HG03175 (cell line): ENCODE results near the gene TMEM240.
A peak's percentile ranks its signal among the peaks of the same experiment; 100 is the strongest.
"Not testable (repeated sequence)": the region's sequence is repeated elsewhere in the genome, so short reads cannot be mapped to it uniquely, and the experiment has no call there.

ENCODE experiments used
- ATAC-seq: cut with Tn5 transposase; IDR thresholded peaks from one replicate; pipeline ENCODE4 v1.9.1; 2021; ENCODE audit warnings: mild to moderate bottlenecking, moderate library complexity; ENCODE audit not compliant: unreplicated experiment

The TMEM240 gene

DNA sequence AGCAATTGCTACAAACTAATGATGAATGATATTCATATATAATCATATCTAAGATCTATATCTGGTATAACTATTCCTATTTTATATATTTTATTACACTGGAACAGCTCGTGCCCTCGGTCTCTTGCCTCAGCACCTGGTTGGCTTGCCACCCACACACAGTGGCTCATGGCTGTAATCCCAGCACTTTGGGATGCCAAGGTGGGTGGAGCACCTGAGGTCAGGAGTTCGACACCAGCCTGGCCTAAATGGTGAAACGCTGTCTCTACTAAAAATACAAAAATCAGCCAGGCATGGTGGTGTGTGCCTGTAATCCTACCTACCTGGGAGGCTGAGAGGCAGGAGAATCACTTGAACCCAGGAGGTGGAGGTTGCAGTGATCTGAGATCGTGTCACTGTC, 34.6 kb downstream of the TMEM240 start:
- not testable (repeated sequence) for ATAC-seq

- peak; percentile 59 for ATAC-seq
These were observed 35.0 kb downstream of the TMEM240 start for GRCh38 chr1:1505366-1505798.

GRCh38 chr1:1504777-1505365, 35.6 kb downstream of the TMEM240 start:
- ATAC-seq: not testable (repeated sequence)

GRCh38 chr1:1495461-1495975, 44.9 kb downstream of the TMEM240 start:
- ATAC-seq: not testable (repeated sequence)

GRCh38 chr1:1494311-1494710, 46.1 kb downstream of the TMEM240 start:
- ATAC-seq: not testable (repeated sequence)

DNA sequence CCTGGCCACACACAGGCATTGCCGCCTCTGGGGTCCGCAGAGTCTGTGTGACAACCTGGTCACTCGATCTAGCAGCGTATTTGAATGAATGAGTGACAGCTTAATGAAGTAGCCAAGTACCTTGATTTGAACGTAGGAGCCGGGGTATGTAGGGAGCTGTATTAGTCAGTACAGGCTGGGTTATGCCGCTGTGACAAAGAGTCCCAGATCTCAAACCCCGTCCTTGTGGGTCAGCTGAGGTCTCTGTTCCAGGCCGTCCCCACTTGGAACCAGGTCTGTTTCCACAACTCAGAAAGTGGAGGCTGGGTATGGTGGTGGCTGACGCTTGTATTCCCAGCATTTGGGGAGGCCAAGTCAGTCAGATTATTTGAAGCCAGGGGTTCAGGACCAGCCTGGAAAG, 48.8 kb downstream of the TMEM240 start:
- ATAC-seq: no peak

- ATAC-seq: no peak
These were observed 49.7 kb downstream of the TMEM240 start for GRCh38 chr1:1490633-1491230.

DNA sequence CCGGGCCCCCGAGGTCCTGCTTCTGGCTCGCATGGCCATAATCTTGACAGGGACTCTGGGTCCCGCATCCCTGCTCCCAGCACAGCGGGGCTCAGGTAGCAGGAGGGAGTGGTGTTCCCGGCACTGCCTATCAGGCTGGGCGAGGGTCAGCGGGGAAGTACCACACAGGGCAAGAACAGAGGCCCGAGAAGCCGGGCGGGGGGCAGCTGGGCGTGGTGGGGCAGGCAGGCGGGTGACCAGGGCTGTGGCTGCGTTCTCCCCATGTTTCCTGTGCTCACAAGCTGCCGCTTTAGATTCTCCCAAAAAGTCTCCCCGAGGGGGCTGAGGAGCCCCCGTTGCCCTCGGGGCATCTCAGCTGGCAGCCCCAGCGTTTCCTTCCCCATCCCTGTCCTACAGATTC, 50.6 kb downstream of the TMEM240 start:
- ATAC-seq: no peak

- ATAC-seq: no peak
These were observed 51.2 kb downstream of the TMEM240 start for GRCh38 chr1:1489231-1489630.

DNA sequence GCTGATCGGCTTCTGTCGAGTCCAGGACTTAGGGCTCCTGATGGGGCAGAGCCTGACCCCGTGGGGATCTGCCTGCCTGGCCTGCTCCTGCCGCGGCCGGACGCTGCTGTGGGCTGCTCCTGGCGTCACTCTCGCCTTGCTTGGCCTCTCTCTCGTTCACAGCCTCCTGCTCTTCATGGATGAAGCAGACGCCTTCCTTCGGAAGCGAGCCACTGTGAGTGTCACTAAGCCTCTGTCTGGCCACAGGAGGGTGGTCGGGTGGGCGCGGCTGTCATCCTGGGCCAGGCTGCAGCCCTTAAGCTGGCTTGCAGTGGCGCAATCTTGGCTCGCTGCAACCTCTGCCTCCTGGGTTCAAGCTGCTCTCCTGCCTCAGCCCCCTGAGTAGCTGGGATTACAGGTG, 52.7 kb downstream of the TMEM240 start:
- no peak for ATAC-seq

- ATAC-seq: not testable (repeated sequence)
These were observed 54.6 kb downstream of the TMEM240 start for GRCh38 chr1:1485755-1486317.

DNA sequence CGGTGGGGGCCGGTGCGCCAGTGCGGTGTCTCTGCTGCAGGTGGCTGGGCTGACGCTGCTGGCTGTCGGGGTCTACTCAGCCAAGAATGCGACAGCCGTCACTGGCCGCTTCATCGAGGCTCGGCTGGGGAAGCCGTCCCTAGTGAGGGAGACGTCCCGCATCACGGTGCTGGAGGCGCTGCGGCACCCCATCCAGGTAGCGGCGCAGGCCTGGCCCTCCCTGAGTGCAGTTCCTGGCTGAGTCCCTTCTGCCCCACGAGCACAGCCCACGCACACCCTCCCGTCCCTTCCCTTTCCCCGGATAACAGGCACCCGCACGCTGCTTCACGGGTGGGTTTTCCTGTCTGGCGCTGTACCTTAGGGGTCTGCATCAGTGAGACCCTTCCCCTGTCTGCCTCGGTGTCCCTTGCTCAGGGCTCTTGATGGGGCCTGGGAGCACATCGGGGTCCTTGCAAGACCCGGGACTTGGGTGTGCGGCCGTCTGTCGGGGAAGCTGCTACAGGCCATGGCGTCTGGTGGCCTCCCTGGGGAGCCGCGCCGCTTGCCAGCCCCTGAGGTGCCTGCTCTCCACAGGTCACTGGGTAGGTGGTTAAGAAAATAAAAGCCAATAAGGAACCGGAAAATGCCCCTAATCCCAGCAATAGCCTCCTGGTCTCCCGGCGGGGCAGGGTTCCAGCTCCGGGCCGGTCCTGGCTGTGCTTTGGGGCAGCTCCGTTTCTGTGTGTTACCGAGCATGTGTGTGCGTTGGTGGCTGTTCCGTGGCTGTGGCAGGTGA, 55.3 kb downstream of the TMEM240 start:
- ATAC-seq: not testable (repeated sequence)
